ENCODE measurements around the gene EPHA5. TPM values are rescaled to one million over a fixed set of nuclear protein-coding genes. Genes with fewer than 3 reads are reported as not detected.

EPHA5 gene
- total RNA-seq, 1 donor from 2014 or later, result 1.6 TPM

- no peak overlapping the region for H3K27ac Mint-ChIP-seq (ENCODE audit: unreplicated experiment)
- DNase-seq (ENCODE audit: low spot score), result no peak
- no peaks in the 10 kb centered on the region for H3K27me3 Mint-ChIP-seq (ENCODE audit: low read depth)
- H3K4me1 Mint-ChIP-seq (ENCODE audit: low read depth), result peaks cover 9% of the 10 kb centered on the region
- H3K9me3 Mint-ChIP-seq (ENCODE audit: low read depth), result no peaks in the 10 kb centered on the region
- no peaks in the 10 kb centered on the region for H3K36me3 Mint-ChIP-seq (ENCODE audit: low read depth)
- H3K4me3 Mint-ChIP-seq (ENCODE audit: unreplicated experiment), result no peak overlapping the region
- TF ChIP-seq, protein P1, sequence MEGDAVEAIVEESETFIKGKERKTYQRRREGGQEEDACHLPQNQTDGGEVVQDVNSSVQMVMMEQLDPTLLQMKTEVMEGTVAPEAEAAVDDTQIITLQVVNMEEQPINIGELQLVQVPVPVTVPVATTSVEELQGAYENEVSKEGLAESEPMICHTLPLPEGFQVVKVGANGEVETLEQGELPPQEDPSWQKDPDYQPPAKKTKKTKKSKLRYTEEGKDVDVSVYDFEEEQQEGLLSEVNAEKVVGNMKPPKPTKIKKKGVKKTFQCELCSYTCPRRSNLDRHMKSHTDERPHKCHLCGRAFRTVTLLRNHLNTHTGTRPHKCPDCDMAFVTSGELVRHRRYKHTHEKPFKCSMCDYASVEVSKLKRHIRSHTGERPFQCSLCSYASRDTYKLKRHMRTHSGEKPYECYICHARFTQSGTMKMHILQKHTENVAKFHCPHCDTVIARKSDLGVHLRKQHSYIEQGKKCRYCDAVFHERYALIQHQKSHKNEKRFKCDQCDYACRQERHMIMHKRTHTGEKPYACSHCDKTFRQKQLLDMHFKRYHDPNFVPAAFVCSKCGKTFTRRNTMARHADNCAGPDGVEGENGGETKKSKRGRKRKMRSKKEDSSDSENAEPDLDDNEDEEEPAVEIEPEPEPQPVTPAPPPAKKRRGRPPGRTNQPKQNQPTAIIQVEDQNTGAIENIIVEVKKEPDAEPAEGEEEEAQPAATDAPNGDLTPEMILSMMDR (IDR thresholded peaks at IDR 0.05), result no peak
These were observed 35.1 kb downstream of the EPHA5 start for GRCh38 chr4:65635051-65635821.

DNA sequence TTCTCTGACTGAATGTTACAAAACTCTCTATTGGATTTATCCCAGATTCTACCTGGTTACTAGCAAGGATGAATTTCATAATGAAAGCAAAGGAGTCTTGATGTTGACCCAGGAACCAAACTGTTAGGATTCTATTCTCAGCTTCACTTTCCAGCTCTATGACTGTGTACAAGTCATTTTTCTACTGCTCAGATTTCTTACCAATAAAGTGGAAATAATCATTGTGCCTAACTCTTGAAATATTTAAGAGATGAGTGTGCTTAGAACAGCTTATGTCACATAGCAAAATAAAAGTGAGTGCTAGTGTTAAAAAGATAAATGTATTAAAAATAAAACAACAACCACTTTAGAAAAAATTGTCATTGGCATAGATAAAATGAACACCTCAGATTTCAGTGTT, 45.6 kb downstream of the EPHA5 start:
- Mint-ChIP-seq H3K27me3 (ENCODE audit: low read depth) (no peaks in the 10 kb centered on the region), H3K36me3 (ENCODE audit: low read depth) (no peaks in the 10 kb centered on the region), H3K4me1 (ENCODE audit: low read depth) (peaks cover 7% of the 10 kb centered on the region), H3K4me3 (ENCODE audit: unreplicated experiment) (no peak overlapping the region), H3K27ac (ENCODE audit: unreplicated experiment) (no peak overlapping the region), H3K9me3 (ENCODE audit: low read depth) (no peaks in the 10 kb centered on the region)
- DNase-seq (ENCODE audit: low spot score), result no peak
- TF ChIP-seq, protein P1 (IDR thresholded peaks at IDR 0.05), result no peak

GRCh38 chr4:65623506-65623905, 46.8 kb downstream of the EPHA5 start:
- Mint-ChIP-seq H3K36me3 (ENCODE audit: low read depth) (no peaks in the 10 kb centered on the region), H3K27ac (ENCODE audit: unreplicated experiment) (no peak overlapping the region), H3K4me3 (ENCODE audit: unreplicated experiment) (no peak overlapping the region), H3K9me3 (ENCODE audit: low read depth) (no peaks in the 10 kb centered on the region), H3K27me3 (ENCODE audit: low read depth) (no peaks in the 10 kb centered on the region), H3K4me1 (ENCODE audit: low read depth) (peaks cover 7% of the 10 kb centered on the region)
- TF ChIP-seq, protein P1 (IDR thresholded peaks at IDR 0.05), result no peak
- no peak for DNase-seq (ENCODE audit: low spot score)

- Mint-ChIP-seq H3K27me3 (ENCODE audit: low read depth) (no peaks in the 10 kb centered on the region), H3K36me3 (ENCODE audit: low read depth) (no peaks in the 10 kb centered on the region), H3K4me3 (ENCODE audit: unreplicated experiment) (no peak overlapping the region), H3K27ac (ENCODE audit: unreplicated experiment) (no peak overlapping the region), H3K9me3 (ENCODE audit: low read depth) (peaks cover 3% of the 10 kb centered on the region), H3K4me1 (ENCODE audit: low read depth) (peaks cover 3% of the 10 kb centered on the region)
- no peak for DNase-seq (ENCODE audit: low spot score)
- TF ChIP-seq, protein P1 (IDR thresholded peaks at IDR 0.05), result no peak
These were observed 52.9 kb downstream of the EPHA5 start for GRCh38 chr4:65617416-65617815.

- Mint-ChIP-seq H3K27ac (ENCODE audit: unreplicated experiment) (no peak overlapping the region), H3K27me3 (ENCODE audit: low read depth) (peaks cover 2% of the 10 kb centered on the region), H3K4me3 (ENCODE audit: unreplicated experiment) (no peak overlapping the region), H3K4me1 (ENCODE audit: low read depth) (peaks cover 5% of the 10 kb centered on the region), H3K36me3 (ENCODE audit: low read depth) (no peaks in the 10 kb centered on the region), H3K9me3 (ENCODE audit: low read depth) (no peaks in the 10 kb centered on the region)
- no peak for DNase-seq (ENCODE audit: low spot score)
- TF ChIP-seq, protein P1 (IDR thresholded peaks at IDR 0.05), result no peak
These were observed 65.8 kb downstream of the EPHA5 start for GRCh38 chr4:65604515-65604914.
